ENCODE data around the gene TRIM22.
"Not testable (repeated sequence)": the region's sequence is repeated elsewhere in the genome, so short reads cannot be mapped to it uniquely, and the experiment has no call there.

Gene TRIM22

DNA sequence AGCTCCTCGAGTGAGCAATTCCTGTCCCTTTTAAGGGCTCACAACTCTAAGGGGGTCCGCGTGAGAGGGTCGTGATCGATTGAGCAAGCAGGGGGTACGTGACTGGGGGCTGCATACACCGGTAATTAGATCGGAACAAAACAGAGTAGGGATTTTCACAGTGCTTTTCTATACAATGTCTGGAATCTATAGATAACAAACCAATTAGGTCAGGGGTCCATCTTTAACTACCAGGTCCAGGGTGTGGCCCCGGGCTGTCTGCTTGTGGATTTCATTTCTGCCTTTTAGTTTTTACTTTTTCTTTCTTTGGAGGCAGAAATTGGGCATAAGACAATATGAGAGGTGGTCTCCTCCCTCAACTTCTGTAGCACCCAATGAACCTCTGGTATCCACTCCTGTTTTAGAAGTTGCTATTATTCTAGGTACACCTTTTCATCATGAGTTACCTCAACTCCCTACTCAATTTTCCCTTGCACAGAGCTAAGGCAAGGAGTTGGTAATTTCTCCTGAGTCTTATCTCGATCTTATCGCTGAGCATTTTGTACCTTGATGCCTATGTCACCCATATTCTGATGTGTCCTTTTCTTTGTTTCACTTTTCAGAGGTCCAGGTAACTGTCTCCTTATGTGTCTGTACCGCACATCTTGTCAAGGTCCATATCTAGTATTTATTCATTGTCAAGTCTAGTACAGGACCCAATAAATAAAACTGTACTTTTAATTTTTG is 1.8 kb downstream of the TRIM22 start:
- DNase-seq (ENCODE audit: low spot score): not testable (repeated sequence)

DNA sequence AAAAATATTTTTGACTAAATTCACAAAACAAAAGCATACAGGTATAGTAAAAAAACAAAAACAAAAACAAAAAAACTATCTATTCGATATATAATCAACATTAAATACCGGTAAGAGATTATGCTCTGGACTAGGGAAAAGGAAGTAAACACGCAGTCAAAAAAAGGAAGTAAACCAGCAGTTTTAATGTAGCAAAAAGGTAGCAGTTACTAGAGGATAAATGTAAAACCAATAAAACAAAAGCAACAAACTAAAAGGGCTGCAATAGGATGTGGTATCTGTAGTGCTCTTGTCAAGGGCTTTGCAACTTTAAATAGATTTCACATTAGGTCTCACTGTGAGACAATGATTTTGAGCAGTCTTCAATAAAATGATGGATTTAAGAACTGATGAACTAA is 2.4 kb downstream of the TRIM22 start:
- no peak for DNase-seq (ENCODE audit: low spot score)

DNA sequence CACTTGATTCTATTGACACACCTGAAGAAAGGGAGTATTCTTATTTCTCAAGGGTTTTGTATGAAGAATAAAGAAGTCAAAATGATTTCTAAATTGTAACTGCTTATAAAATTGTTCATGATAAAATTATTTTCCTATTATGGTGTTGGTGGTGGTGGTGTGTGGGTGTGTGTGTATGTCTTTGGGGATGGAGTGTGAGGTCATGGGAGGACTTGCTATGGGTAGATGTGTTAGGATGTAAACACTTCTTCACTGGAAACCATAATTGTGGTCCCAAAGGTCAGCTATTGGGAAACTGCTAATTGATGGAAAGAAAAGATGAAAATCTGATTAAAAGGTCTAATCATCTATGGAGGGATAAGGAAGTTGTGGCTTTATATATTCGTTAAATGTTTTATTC is 5.1 kb downstream of the TRIM22 start:
- no peak for DNase-seq (ENCODE audit: low spot score)

DNA sequence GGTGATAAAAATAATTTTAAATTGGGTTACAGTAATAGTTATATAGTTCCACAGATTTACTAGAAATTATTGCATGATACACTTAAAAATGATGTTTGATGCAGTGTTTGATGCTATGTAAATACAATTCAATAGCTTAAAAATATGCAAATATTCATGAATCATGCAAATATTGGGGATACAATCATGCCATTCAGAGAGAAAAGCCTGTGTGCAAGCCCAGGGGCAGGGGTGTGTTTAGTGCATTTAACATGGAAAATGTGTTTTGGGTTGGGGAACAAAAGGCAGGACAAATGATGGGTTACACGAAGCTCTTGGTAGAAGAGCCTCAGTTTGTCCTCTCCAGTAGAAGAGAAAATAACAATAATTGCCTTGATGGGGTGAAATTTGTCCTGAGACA is 6.0 kb downstream of the TRIM22 start:
- DNase-seq (ENCODE audit: low spot score): no peak

DNA sequence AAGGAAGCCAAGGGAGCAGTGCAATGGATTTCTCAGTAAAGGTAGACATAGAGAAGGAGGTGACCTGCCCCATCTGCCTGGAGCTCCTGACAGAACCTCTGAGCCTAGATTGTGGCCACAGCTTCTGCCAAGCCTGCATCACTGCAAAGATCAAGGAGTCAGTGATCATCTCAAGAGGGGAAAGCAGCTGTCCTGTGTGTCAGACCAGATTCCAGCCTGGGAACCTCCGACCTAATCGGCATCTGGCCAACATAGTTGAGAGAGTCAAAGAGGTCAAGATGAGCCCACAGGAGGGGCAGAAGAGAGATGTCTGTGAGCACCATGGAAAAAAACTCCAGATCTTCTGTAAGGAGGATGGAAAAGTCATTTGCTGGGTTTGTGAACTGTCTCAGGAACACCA is 6.6 kb downstream of the TRIM22 start:
- DNase-seq (ENCODE audit: low spot score): no peak

GRCh38 chr11:5698281-5698680 is 8.7 kb downstream of the TRIM22 start:
- DNase-seq (ENCODE audit: low spot score): no peak

- DNase-seq (ENCODE audit: low spot score): no peak
These were observed 10.9 kb downstream of the TRIM22 start for GRCh38 chr11:5700421-5701054.

GRCh38 chr11:5701055-5701577 is 11.5 kb downstream of the TRIM22 start:
- no peak for DNase-seq (ENCODE audit: low spot score)

GRCh38 chr11:5703741-5704536 is 14.3 kb downstream of the TRIM22 start:
- DNase-seq (ENCODE audit: low spot score): no peak

DNA sequence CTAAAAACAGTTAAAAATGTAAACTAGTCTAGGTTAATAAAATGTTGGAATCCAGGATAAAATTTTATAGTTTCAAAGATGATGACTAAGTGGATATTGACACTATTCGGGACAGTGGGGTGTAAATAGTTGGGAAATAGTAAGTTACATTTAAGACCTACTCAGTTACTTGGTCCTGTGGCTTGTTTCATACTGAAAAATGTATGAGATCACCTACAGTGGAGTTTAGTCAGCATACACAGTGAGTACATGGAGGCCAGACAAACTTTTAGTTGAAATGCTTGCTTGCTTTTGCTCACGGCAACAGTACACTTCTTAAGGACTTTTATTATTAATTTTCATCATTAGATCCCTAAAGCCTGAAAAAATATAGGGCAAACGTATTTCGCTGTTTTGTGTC is 16.1 kb downstream of the TRIM22 start:
- no peak for DNase-seq (ENCODE audit: low spot score)

- DNase-seq (ENCODE audit: low spot score): no peak
These were observed 22.9 kb downstream of the TRIM22 start for GRCh38 chr11:5712507-5712906.

GRCh38 chr11:5713695-5714094 is 24.1 kb downstream of the TRIM22 start:
- DNase-seq (ENCODE audit: low spot score): no peak

DNA sequence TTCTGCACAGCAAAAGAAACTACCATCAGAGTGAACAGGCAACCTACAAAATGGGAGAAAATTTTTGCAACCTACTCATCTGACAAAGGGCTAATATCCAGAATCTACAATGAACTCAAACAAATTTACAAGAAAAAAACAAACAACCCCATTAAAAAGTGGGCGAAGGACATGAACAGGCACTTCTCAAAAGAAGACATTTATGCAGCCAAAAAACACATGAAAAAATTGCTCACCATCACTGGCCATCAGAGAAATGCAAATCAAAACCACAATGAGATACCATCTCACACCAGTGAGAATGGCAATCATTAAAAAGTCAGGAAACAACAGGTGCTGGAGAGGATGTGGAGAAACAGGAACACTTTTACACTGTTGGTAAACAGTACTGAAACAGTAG is 26.9 kb downstream of the TRIM22 start:
- DNase-seq (ENCODE audit: low spot score): not testable (repeated sequence)

DNA sequence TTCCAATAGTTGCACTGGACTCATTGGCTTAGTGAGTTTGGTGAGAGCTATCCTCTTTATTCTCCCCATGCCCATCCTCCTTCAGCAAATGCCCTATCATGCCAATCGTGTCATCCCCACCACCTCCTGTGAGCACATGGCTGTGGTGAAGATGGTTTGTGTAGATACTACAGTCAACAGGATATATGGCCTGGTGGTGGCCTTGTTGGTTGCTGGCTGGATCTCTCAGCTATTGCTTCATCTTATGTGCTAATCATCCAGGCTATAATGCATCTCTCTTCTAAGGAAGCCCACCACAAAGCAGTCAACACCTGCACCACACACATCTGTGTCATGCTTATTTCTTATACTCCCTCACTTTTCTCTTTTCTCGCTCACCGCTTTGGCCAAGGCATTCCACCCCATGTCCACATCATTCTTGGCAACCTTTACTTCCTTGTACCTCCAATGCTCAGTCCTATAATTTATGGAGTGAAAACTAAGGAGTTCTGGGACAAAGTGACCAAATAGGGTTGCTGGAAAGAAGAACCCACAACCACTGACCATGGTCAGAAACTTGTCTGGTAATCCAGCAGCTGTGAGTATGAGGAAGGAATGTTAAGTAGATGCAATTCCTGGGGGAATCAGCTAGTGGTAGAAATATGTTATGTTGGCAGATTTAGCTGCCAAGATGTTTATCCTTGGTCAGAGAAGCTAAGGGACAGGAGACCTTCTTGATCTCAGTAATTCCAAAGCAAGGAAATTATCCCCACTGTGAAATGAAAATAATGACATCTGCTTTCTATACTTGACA is 30.3 kb downstream of the TRIM22 start:
- no peak for DNase-seq (ENCODE audit: low spot score)

DNA sequence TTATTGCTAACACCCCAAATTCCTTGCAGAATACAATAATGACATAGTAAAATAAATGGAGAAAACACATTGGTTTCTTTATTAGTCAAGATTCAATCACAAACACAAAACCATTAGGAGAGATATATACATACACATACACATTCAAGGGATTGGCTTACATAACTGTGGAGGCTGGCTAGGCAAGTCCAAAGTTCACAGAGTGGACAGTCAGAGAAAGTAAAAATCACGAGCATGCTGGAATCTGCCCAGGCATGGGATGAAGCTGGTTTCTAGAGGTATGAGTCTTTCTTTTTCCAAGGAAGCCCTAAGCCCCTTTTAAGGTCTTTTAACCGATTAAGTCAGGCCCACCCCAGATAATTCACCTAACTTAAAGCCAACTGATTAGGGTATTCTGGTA is 33.0 kb downstream of the TRIM22 start:
- no peak for DNase-seq (ENCODE audit: low spot score)

- no peak for DNase-seq (ENCODE audit: low spot score)
These were observed 36.8 kb downstream of the TRIM22 start for GRCh38 chr11:5726351-5726750.

DNA sequence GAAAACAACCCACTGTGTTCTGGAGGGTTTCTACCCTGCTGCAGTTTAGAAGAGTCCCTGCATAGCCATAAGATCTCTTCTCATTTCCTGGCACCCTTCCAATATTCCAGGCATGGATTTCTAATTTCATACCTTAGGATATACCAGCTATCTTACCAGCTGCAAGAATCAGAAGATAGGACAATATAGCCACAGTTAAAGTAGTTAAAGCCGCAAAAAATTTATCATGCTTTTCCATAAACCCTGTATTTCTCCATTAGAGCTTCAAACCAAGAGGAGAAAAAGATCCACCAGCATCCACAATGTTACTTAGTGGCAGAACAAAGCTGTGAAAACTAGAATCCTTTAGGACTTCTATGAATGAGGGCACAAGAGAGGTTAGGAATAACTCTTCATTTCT is 38.1 kb downstream of the TRIM22 start:
- no peak for DNase-seq (ENCODE audit: low spot score)

- no peak for DNase-seq (ENCODE audit: low spot score)
These were observed 46.8 kb downstream of the TRIM22 start, which contains the start of gene OR56B1 for GRCh38 chr11:5736396-5736795. TSS of gene OR56B1 (plus strand) at chr11:5736448. CDS start at chr11:5736517, 69 bp downstream.

- no peak for DNase-seq (ENCODE audit: low spot score)
These were observed 47.5 kb downstream of the TRIM22 start for GRCh38 chr11:5737091-5737490.

- DNase-seq (ENCODE audit: low spot score): no peak
These were observed 48.2 kb downstream of the TRIM22 start for GRCh38 chr11:5737670-5738392.

GRCh38 chr11:5738431-5738830 is 48.8 kb downstream of the TRIM22 start:
- DNase-seq (ENCODE audit: low spot score): no peak
